IMR-90 (cell line): ENCODE measurements around the gene GABRB3.

Source experiments
- FOS ChIP-seq: fragments of 150-350 bp; IDR thresholded peaks from 2 replicates; pipeline ENCODE4 v1.6.1; 2016; ENCODE audit warnings: low read depth, low read length
- POLR2A ChIP-seq: IDR thresholded peaks from 2 replicates; pipeline ENCODE4 v1.6.1; 2012; ENCODE audit warnings: mild to moderate bottlenecking, low read depth, low read length
- RCOR1 ChIP-seq: IDR thresholded peaks from 2 replicates; pipeline ENCODE4 v1.6.1; 2012; ENCODE audit warnings: mild to moderate bottlenecking, low read length, improper control_type of control experiment; ENCODE audit not compliant: insufficient replicate concordance
- TF ChIP-seq, protein P1 (sequence below): conservative IDR thresholded peaks from 2 replicates; pipeline ENCODE4 v1.5.1; 2012; ENCODE audit warnings: mild to moderate bottlenecking, low read depth, low read length, improper control_type of control experiment
- TF ChIP-seq, protein P2 (sequence below): fragments of 150-350 bp; IDR thresholded peaks from 2 replicates; pipeline ENCODE4 v1.6.1; 2016; ENCODE audit warnings: low read depth, mild to moderate bottlenecking, low read length, moderate library complexity, borderline replicate concordance

DNA sequence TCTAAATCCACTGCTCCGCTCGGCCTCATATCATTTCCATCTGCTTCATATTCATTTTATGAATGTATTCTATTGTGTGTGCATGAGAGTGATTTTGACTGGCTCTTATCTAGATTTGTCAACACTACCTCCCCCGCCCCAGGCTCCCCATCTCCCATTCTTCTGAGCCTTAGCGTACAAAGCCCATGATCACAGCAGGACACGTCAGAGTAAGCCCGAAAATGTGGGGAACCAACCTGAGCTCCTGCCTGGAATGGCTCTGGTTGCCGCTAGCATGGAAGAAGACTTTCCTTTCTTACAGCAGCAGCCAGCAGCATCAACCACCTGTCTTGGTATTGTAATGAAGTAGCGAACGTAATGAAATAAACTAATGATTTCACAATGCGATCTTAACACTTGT lies 61.4 kb downstream of the GABRB3 start:
- TF ChIP-seq, protein P1, sequence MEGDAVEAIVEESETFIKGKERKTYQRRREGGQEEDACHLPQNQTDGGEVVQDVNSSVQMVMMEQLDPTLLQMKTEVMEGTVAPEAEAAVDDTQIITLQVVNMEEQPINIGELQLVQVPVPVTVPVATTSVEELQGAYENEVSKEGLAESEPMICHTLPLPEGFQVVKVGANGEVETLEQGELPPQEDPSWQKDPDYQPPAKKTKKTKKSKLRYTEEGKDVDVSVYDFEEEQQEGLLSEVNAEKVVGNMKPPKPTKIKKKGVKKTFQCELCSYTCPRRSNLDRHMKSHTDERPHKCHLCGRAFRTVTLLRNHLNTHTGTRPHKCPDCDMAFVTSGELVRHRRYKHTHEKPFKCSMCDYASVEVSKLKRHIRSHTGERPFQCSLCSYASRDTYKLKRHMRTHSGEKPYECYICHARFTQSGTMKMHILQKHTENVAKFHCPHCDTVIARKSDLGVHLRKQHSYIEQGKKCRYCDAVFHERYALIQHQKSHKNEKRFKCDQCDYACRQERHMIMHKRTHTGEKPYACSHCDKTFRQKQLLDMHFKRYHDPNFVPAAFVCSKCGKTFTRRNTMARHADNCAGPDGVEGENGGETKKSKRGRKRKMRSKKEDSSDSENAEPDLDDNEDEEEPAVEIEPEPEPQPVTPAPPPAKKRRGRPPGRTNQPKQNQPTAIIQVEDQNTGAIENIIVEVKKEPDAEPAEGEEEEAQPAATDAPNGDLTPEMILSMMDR: no peak
- TF ChIP-seq, protein P2, sequence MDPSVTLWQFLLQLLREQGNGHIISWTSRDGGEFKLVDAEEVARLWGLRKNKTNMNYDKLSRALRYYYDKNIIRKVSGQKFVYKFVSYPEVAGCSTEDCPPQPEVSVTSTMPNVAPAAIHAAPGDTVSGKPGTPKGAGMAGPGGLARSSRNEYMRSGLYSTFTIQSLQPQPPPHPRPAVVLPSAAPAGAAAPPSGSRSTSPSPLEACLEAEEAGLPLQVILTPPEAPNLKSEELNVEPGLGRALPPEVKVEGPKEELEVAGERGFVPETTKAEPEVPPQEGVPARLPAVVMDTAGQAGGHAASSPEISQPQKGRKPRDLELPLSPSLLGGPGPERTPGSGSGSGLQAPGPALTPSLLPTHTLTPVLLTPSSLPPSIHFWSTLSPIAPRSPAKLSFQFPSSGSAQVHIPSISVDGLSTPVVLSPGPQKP: no peak
- no peak for TF ChIP-seq POLR2A
- no peak for TF ChIP-seq RCOR1
- TF ChIP-seq FOS: no peak
